ENCODE results near the gene RAD1.
"Not testable (repeated sequence)": the region's sequence is repeated elsewhere in the genome, so short reads cannot be mapped to it uniquely, and the experiment has no call there.

RAD1 gene

DNA sequence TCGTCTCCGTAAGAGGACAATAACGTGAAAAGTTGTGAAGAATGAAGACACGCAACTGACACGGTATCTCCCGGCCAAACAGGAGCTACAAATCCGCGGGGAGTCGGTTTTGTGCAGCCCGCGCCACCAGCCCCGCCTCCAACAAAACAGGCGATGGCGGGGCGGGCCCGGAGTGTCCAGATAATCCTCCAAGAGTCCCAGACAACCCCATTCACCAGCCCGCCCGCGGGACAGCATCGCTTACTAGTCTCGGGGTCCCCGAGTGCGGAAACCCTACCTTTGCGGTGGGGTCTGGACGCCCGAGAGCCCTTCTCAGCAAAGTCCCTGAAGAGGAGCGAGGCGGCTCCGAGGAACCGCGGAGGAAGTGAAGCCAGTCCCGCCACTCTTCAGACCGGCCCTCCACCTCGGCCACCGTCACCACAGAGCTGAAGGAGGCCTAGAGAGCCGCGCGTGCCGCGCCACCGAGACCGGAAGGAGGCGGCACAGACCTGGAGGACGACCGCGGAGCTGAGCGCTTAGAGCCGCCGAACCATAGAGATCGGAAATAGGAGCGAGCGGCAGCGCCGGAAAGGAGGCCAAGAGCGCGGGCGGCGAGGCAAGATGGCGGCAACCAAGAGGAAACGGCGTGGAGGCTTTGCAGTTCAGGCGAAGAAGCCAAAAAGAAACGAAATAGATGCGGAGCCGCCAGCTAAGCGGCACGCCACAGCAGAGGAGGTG, at the start of gene RAD1, which contains the start of gene BRIX1:
Gene RAD1 (minus strand): TSS at position 366 of the 717 bp plus-strand sequence. CDS start 612 bp downstream, outside the sequence.
Gene BRIX1 (plus strand): TSS at position 573 of the 717 bp plus-strand sequence. CDS start 28 bp downstream, at position 601.
- DNase-seq = peak; percentile 94 to 96

DNA sequence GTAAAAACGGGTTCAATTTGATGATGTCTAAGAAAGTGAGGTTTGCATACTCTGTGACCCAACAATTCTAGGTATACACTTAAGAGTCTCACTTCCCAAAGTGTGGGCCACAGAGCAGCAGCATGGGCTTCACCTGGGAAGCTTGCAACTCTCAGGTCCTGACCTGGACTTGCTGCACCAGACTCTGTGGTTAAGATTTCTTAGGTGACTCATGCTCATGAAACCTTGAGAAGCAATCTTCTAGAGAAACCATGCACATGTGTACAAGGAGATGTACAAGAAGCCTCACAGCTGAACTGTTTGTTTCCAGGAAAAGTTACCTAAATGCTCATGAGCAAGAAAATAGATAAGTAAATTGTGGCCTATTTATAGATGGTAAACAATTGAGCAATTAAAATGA, 44.0 kb upstream of the RAD1 start:
- peak; percentile 27 to 28 for DNase-seq

DNA sequence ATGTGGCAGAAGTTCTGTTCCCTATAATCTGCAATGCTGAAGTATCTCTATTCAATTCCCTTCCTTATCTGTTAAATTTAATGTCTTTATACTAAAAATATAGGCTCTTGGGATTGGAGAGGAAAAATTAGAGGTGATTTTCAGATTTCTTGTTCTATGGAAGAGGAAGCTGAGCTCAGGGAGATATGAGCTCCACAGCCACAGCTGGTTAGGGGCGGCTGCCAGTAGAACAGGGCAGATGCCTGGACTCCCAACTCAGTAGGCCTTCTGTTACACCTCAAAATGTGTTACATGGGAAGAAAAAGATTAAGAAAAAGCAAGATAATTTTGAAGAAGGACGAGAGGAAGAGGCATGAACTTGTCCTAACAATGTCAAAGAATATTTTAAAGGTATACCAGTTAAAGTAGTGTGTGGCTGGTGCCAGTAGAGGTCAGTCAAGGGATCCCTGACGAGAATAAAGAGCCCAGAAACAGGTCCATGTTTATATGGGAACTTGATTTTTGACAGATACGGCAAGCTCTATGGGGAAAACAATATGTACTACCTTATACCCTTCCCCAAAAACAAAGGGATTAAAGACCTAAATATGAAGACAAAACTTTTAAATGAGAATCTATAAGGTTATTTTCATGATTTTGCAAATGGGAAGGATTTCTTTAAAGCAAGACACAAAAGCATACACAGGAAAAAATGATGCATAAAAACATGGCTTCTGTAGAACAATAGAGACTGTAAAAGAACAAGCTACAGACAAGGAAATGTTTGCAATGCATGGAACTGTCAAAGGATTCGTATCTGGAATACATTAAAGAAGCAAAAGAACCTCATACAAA, 42.8 kb upstream of the RAD1 start:
- no peak for DNase-seq

- DNase-seq = no peak
Measured at GRCh38 chr5:34957321-34957720, 42.0 kb upstream of the RAD1 start.

GRCh38 chr5:34944460-34945047, 29.2 kb upstream of the RAD1 start:
- DNase-seq = no peak

GRCh38 chr5:34944044-34944443, 28.7 kb upstream of the RAD1 start:
- DNase-seq = no peak

GRCh38 chr5:34941936-34942335, 26.6 kb upstream of the RAD1 start:
- DNase-seq = no peak

- no peak for DNase-seq
Measured at GRCh38 chr5:34932947-34933346, 17.6 kb upstream of the RAD1 start.

GRCh38 chr5:34930870-34931269, 15.6 kb upstream of the RAD1 start:
- no peak for DNase-seq

- DNase-seq = no peak
Measured at GRCh38 chr5:34930462-34930844, 15.1 kb upstream of the RAD1 start.

DNA sequence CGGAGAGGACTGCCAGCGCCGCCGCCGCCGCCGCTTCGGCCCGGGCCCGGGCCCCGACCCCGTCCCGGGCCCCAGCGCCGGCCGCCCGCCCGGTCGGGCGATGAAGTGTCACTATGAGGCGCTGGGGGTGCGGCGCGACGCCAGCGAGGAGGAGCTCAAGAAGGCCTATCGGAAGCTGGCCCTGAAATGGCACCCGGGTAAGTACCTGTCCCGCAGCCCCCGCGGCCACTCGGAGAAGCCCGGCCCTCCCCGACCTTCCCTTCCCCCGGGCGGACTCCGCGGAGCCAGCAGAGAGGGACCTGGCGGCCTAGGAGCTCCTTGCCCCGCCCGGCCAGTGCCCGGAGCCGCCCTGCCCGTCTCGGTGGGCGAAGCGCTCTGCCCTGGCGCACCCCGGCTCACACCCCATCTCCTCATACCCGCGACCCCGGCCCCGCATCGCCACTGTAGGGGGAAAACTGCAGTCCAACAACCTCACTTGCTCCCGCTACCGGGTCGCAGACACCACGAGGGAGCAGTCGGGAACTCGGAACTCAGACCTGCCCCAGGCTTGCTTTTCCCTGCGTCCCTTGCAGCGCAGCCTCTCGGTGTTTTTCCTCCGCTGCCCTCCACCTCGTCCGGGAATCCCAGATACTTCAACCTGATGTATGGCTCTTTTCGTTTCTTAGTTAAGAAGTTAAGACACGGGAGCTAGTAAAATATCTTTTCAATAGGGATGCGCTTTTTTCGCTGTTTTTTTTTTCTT, 14.6 kb upstream of the RAD1 start:
- peak; percentile 83 to 86 for DNase-seq

- peak; percentile 98 to 99 for DNase-seq
Measured at GRCh38 chr5:34929134-34929719, 13.9 kb upstream of the RAD1 start, which contains the start of gene DNAJC21. Gene DNAJC21, plus strand, starts transcription at chr5:34929559. Its CDS starts 261 bp downstream, at chr5:34929820.

- DNase-seq = no peak
Measured at GRCh38 chr5:34928267-34928666, 13.0 kb upstream of the RAD1 start.

DNA sequence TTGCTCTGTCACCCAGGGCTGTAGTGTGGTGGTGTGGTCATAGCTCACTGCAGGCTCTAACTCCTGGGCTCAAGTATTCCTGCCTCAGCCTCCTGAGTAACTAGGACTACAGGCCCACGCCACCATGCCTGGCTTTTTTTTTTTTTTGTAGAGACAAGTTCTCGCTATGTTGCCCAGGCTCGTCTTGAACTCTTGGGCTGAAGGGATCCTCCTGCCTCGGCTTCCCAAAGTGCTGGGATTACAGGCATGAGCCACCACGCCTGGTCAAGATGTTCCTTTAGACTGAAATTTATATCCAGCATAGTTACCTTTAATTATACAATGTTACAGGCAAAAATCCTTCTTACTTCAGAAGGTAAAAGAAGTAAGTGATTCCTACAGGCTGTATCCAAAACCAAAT, 12.5 kb upstream of the RAD1 start:
- no peak for DNase-seq

DNA sequence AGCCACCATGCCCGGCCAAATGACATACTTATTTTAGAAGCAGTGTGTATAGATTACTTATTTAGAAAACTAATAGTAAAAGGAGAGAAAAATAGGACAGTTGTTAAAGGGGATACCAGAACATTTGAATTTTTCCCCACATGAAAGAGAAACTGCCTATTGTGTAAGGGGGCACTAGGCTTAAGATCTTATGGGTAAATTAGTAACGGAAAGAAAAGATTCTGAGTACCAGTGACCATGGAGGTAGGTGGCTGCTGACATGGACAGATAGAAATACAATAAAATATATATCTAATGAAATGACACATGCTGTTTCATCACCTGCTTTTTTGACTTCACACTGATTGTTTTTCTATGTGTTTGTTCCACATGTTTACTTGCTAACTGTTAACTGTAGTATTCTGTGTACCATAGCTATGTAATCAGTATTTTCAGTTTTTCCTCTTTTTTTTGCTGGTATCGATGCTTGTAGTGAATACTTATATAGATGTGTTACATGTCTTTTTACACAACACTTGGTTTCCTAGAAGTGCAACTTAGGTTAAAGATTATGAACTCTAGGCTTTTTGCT, 11.1 kb upstream of the RAD1 start:
- DNase-seq = no peak

DNA sequence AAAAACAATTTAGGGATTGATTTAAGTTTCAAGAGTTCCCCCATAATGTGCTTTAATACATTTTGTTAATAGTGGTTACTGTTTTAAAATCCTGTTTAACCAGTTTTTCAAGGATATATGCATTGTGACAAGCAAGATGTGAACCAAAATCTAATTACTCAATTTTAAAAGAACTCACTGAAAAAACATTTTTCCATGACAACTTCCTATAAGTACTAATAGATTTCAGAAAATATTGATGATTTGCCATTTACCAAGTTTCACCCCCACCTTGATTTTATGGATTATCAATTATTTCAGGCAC, 9.1 kb upstream of the RAD1 start:
- DNase-seq = no peak

DNA sequence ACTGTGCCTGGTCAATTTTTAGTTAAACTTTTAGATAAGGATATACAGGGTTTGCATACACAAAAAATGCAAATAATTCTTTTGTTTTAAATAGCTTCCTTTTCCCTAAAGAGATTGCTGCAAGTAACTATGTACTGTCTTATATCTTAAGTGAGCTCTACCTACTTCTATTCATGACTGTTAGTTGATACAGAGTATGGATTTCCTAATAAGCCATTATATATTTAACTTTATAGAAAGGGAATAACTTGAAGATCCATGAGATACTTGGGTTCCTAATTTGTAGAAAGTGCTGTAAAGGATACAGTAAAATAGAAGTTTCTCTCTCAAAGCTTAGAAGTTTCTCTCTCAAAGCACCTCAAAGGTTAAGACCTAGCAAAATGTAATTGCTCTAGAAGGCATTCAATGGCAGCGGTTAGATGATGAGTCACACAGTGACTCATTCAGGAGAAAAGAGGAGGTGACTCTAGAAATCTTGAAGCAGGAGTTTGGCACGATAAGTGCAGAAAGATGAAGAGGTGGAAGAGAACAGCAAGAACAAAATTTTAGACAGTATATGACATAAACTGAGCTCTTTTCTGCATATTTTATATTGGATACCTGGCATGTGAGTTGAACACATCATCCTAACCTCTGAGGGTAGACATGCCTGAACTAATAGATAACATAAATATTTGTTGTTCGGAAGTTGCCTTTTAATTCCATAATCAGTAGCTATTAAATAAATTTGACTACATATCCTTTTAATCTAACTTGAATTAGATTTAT, 8.6 kb upstream of the RAD1 start:
- no peak for DNase-seq

DNA sequence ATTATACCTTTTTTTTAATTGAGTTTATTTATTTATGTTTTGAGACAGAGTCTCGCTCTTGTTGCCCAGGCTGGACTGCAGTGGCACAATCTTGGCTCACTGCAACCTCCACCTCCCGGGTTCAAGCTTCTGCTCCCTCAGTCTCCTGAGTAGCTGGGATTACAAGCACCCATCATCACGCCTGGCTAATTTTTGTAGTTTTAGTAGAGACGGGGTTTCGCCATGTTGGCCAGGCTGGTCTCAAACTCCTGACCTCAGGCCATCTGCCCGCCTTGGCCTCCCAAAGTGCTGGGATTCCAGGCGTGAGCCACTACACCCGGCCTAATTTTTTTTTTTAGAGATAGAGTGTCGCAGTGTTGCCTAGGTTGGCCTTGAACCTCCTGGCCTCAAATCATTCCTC, 8.0 kb upstream of the RAD1 start:
- not testable (repeated sequence) for DNase-seq

GRCh38 chr5:34919077-34919476, 3.8 kb upstream of the RAD1 start:
- no peak for DNase-seq

DNA sequence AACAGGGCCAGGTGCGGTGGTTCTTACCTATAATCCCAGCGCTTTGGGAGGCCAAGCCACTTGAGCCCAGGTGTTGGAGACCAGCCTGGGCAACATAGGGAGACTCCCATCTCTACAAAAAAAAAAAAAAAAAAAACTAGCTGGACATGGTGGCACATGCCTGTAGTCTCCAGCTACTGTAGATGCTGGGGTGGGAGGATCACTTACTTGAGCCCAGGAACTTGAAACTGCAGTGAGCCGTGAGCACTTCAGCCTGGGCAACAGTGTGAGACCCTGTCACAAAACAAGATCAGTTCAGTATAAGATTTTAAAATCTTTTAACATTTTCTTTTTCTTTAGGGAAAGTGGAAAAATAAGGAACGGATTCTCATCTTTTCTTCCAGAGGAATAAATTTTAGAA, 2.7 kb upstream of the RAD1 start:
- DNase-seq = no peak

- no peak for DNase-seq
Measured at GRCh38 chr5:34916518-34916917, 1.2 kb upstream of the RAD1 start.

GRCh38 chr5:34915856-34916192, 520 bp upstream of the RAD1 start:
- no peak for DNase-seq
